ENCODE results near the gene GFM1.

The GFM1 gene

DNA sequence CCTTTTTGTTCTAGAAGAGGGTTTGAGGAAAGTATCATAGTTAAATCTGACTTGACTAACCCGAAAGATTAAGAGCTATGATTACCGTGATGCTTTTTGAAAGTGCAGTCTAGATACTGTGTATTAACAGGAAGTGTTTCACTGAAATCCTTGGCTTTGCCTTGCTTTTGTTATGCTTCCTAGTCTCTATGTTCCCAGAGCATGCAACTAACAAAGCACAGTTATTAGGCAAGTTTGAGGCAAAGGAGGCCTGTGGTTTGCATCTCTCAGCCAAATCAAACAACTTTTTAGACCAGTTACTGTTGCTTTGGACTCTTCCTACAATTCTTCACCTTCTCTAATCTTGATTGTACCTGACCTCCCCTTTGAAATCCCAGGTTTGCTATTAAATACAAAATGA is 24.2 kb downstream of the GFM1 start:
- CTCF ChIA-PET, result no interaction called here
- POLR2A ChIA-PET (ENCODE audit: low non-redundant PET), result no interaction called here

DNA sequence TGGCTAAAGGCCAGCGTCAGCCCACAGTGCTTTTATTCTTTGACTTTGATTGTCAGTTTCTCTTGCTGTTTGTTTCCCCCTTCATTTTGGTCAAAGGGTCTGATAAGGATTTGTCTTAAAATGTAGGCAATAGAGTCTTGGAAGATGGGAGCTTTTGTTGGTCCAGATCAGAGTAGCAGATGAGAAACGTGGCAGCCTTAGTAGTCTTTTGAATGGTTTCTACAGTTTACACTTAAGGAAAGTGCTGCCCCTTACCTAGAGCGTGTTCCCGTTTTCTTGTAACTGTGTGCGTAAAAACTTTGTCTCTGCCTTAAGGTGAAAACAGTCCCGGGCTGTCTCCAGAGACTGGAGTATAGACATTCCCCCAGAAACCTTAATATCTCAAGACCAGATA is 27.5 kb downstream of the GFM1 start:
- CTCF ChIA-PET, result interaction anchor here (0.6 to 1.0 kb wide), 4 partner anchors 21 to 130 kb away, joined by 3 to 9 read pairs (median 4); partner anchors contain the start of genes GFM1 and MFSD1
- H3K27ac ChIP-seq, result peak overlapping the region; percentile 80
- DNase-seq (ENCODE audit: low spot score), result peak; percentile 5
- POLR2A ChIA-PET (ENCODE audit: low non-redundant PET), result no interaction called here
- TF ChIP-seq, protein P1, sequence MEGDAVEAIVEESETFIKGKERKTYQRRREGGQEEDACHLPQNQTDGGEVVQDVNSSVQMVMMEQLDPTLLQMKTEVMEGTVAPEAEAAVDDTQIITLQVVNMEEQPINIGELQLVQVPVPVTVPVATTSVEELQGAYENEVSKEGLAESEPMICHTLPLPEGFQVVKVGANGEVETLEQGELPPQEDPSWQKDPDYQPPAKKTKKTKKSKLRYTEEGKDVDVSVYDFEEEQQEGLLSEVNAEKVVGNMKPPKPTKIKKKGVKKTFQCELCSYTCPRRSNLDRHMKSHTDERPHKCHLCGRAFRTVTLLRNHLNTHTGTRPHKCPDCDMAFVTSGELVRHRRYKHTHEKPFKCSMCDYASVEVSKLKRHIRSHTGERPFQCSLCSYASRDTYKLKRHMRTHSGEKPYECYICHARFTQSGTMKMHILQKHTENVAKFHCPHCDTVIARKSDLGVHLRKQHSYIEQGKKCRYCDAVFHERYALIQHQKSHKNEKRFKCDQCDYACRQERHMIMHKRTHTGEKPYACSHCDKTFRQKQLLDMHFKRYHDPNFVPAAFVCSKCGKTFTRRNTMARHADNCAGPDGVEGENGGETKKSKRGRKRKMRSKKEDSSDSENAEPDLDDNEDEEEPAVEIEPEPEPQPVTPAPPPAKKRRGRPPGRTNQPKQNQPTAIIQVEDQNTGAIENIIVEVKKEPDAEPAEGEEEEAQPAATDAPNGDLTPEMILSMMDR (conservative IDR thresholded peaks at IDR 0.05; ENCODE audit: low read depth), result no peak

More for the DNA sequence above, 24.2 kb downstream of the GFM1 start:
- DNase-seq (ENCODE audit: low spot score), result no peak
- TF ChIP-seq, protein P1 (conservative IDR thresholded peaks at IDR 0.05; ENCODE audit: low read depth), result no peak
- no peak overlapping the region for H3K27ac ChIP-seq

DNA sequence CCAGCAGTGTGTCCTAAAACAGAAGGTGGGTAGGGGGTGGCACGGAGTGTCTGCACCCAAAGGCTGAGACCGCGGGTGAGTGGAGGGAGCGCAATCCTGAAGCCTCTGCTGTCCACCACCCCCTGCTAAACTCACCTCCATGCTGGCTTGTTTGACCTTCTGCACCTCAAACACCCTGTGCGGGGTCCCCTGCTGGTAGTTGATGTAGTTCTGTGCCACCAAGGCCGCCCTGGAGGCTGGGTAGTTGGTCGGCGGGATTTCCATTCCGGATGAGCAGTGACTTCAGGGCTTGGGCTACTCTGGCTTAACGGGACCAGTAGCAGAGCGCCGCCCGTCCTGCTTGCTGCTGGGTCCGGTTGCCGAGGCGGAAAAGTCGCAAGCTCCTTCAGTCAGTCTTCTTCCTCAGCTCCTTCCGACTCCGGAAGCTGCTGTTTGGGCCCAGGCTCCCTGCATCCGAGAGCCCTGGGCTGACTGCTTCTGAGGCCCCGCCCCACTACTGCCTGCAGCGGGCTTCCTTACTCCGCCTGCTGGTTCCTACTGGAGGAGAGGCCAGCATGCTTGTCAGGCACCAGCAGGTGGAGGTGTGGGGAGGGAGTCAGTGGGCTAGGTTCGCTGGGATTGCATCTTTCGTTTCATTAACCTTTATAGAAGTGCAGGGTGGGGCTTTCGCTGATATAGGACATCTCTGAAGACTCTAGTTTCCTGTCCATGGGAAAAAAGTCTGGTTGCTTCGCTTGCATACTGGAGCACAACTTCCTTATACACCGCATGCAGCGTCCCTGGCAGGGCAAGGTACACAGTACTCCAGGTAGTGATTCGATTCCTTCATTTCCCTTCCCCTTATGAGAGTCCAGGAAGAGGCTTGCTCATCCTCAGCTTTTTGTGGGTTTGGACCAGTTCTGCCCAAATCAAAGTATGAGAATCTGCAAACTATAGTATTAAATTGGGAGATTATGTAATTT is 28.2 kb downstream of the GFM1 start, which contains the start of gene LXN:
TSS of gene LXN (minus strand) at position 434 of the 962 bp plus-strand sequence. CDS start at position 264, 170 bp downstream.
- H3K27ac ChIP-seq, result peak within 1 kb of the TSS; percentile 80
- TF ChIP-seq, protein P1 (conservative IDR thresholded peaks at IDR 0.05; ENCODE audit: low read depth), result peak; percentile 61
- CTCF ChIA-PET, result interaction anchor here (0.6 to 1.0 kb wide), 5 partner anchors 20 to 1512 kb away, joined by 3 to 9 read pairs (median 4); partner anchors contain the start of genes GFM1 and MFSD1
- POLR2A ChIA-PET (ENCODE audit: low non-redundant PET), result interaction anchor here (0.9 kb wide), 1 partner anchor 13 kb away, joined by 4 read pairs; no protein-coding TSS in a partner anchor
- DNase-seq (ENCODE audit: low spot score), result peak; percentile 93

DNA sequence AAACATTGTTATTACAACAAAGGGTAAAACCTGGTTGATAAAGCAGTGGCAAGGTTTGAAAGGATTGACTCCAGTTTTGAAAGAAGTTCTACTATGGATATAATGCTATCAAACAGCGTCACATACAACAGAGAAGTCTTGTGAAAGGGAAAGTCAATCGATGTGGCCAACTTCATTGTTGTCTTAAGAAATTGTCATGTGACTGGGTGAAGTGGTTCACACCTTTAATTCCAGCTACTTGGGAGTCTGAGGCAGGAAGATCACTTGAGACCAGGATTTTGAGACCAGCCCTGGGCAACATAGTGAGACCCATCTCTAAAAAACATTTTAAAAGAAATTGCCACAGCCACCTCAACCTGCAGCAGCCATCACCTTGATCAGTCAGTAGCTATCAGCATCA is 34.4 kb downstream of the GFM1 start:
- CTCF ChIA-PET, result interaction anchor here (0.6 kb wide), 1 partner anchor 573 kb away, joined by 3 read pairs; no protein-coding TSS in a partner anchor
- no peak overlapping the region for H3K27ac ChIP-seq
- TF ChIP-seq, protein P1 (conservative IDR thresholded peaks at IDR 0.05; ENCODE audit: low read depth), result no peak
- POLR2A ChIA-PET (ENCODE audit: low non-redundant PET), result no interaction called here
- no peak for DNase-seq (ENCODE audit: low spot score)

DNA sequence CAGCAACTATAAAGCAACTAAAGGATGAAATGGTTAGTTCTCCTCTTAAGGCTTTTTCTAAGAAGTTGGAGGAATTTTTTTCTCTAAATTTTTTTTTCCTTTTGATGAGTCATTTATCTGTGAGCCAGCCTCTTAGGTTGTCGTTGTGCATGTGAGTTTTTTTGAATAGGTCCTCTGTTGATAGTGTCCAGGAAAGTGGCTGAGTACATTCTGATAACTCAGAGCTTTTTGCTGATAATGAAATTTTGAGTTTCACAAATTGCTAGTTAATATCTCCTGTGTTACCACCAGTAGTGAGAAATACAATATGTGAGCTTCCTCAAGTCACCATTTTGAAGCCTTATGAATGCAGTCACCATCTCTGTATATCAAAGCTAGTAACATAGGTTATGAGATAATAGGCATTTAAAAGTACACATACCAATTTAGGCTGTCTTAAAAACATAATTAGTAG is 35.2 kb downstream of the GFM1 start:
- no peak overlapping the region for H3K27ac ChIP-seq
- no peak for DNase-seq (ENCODE audit: low spot score)
- POLR2A ChIA-PET (ENCODE audit: low non-redundant PET), result no interaction called here
- CTCF ChIA-PET, result interaction anchor here (0.6 to 1.1 kb wide), 2 partner anchors 10 to 35 kb away, joined by 3 to 7 read pairs; partner anchors contain the start of gene GFM1
- TF ChIP-seq, protein P1 (conservative IDR thresholded peaks at IDR 0.05; ENCODE audit: low read depth), result no peak

DNA sequence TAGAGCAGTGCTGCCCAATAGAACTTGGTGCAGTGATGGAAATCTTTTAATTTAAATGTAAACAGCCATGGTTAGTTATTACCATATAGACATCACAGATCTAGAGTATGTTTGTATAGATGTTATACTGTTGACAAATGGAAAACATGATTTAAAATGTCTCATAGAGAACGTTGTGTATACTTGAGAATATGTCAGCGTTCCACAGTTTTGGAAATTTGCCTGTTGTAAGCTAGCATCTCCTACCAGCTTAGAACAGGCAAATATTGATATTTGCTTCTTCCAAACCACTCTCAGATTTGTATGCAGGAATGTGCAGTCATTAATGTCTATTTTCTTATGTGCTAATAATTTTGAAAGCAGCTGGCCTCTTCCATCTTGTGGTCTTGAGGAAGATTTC is 36.5 kb downstream of the GFM1 start:
- H3K27ac ChIP-seq, result no peak overlapping the region
- CTCF ChIA-PET, result no interaction called here
- TF ChIP-seq, protein P1 (conservative IDR thresholded peaks at IDR 0.05; ENCODE audit: low read depth), result no peak
- POLR2A ChIA-PET (ENCODE audit: low non-redundant PET), result no interaction called here
- DNase-seq (ENCODE audit: low spot score), result no peak

Data from RWPE1 (cell line).